Measurements from ENCODE around the gene CLHC1. TPM values are rescaled to one million over a fixed set of nuclear protein-coding genes. Genes with fewer than 3 reads are reported as not detected.
"Not testable (repeated sequence)": the region's sequence is repeated elsewhere in the genome, so short reads cannot be mapped to it uniquely, and the experiment has no call there.

The CLHC1 gene
- total RNA-seq, 1 experiment from 2014 or later = 3.9 TPM

- no peaks in the 10 kb centered on the region for H4K20me1 ChIP-seq (ENCODE audit: low read length)
- no peak overlapping the region for H3K9ac ChIP-seq (ENCODE audit: low read length)
- H3K79me2 ChIP-seq (ENCODE audit: low read length) = no peaks in the 10 kb centered on the region
- ChIA-PET POLR2A (ENCODE audit: unreplicated experiment) (no interaction called here), CTCF (no interaction called here)
- no peak overlapping the region for H3K4me3 ChIP-seq (ENCODE audit: low read length)
- ATAC-seq (no peak), DNase-seq (no peak)
- H3K9me2 ChIP-seq (replicated peaks; ENCODE audit: low read length) = no peaks in the 10 kb centered on the region
- no peaks in the 10 kb centered on the region for H3F3A ChIP-seq (ENCODE audit: low read length, unreplicated experiment)
- no peak overlapping the region for H3K27ac ChIP-seq (ENCODE audit: low read length)
- TF ChIP-seq EZH2 (IDR thresholded peaks at IDR 0.05; ENCODE audit: low read length, unreplicated experiment) = no peak
- TF ChIP-seq EZH2phosphoT487 (IDR thresholded peaks at IDR 0.05; ENCODE audit: borderline replicate concordance, low read length) = no peak
- no peak for TF ChIP-seq CTCF (conservative IDR thresholded peaks at IDR 0.05; ENCODE audit: low read depth, low read length)
- no TSS peak for BruUV-seq (replicated peaks)
- H3K27me3 ChIP-seq (ENCODE audit: low read length) = no peaks in the 10 kb centered on the region
- H2AFZ ChIP-seq (ENCODE audit: low read length) = no peak overlapping the region
- H3K36me3 ChIP-seq (ENCODE audit: low read depth, low read length) = no peaks in the 10 kb centered on the region
- no peaks in the 10 kb centered on the region for H3K9me3 ChIP-seq (ENCODE audit: low read length)
- intact Hi-C loops (cut with micrococcal nuclease) = no loop called here
- no peak overlapping the region for H3K4me2 ChIP-seq (ENCODE audit: low read length)
- H3K4me1 ChIP-seq (ENCODE audit: insufficient read depth, low read length) = no peaks in the 10 kb centered on the region
Measured at GRCh38 chr2:55134316-55134706, 97.8 kb downstream of the CLHC1 start.

GRCh38 chr2:55133467-55134315, 98.4 kb downstream of the CLHC1 start:
- TF ChIP-seq CTCF (conservative IDR thresholded peaks at IDR 0.05; ENCODE audit: low read depth, low read length) = no peak
- TF ChIP-seq EZH2phosphoT487 (IDR thresholded peaks at IDR 0.05; ENCODE audit: borderline replicate concordance, low read length) = no peak
- no TSS peak for BruUV-seq (replicated peaks)
- Histone ChIP-seq H3K4me2 (ENCODE audit: low read length) (no peak overlapping the region), H3F3A (ENCODE audit: low read length, unreplicated experiment) (no peaks in the 10 kb centered on the region), H3K9ac (ENCODE audit: low read length) (no peak overlapping the region), H4K20me1 (ENCODE audit: low read length) (no peaks in the 10 kb centered on the region), H3K9me3 (ENCODE audit: low read length) (no peaks in the 10 kb centered on the region), H3K9me2 (replicated peaks; ENCODE audit: low read length) (no peaks in the 10 kb centered on the region), H2AFZ (ENCODE audit: low read length) (no peak overlapping the region), H3K79me2 (ENCODE audit: low read length) (no peaks in the 10 kb centered on the region), H3K4me1 (ENCODE audit: insufficient read depth, low read length) (no peaks in the 10 kb centered on the region), H3K27ac (ENCODE audit: low read length) (no peak overlapping the region), H3K27me3 (ENCODE audit: low read length) (no peaks in the 10 kb centered on the region), H3K4me3 (ENCODE audit: low read length) (no peak overlapping the region), H3K36me3 (ENCODE audit: low read depth, low read length) (no peaks in the 10 kb centered on the region)
- ChIA-PET POLR2A (ENCODE audit: unreplicated experiment) (no interaction called here), CTCF (no interaction called here)
- ATAC-seq (no peak), DNase-seq (no peak)
- intact Hi-C loops (cut with micrococcal nuclease) = no loop called here

- DNase-seq = no peak
- Histone ChIP-seq H2AFZ (ENCODE audit: low read length) (no peak overlapping the region), H3K9me3 (ENCODE audit: low read length) (no peaks in the 10 kb centered on the region), H3K27me3 (ENCODE audit: low read length) (no peaks in the 10 kb centered on the region), H3K9me2 (replicated peaks; ENCODE audit: low read length) (no peaks in the 10 kb centered on the region), H3K79me2 (ENCODE audit: low read length) (no peaks in the 10 kb centered on the region), H3F3A (ENCODE audit: low read length, unreplicated experiment) (no peaks in the 10 kb centered on the region), H3K4me2 (ENCODE audit: low read length) (no peak overlapping the region), H3K4me1 (ENCODE audit: insufficient read depth, low read length) (no peaks in the 10 kb centered on the region), H4K20me1 (ENCODE audit: low read length) (no peaks in the 10 kb centered on the region), H3K36me3 (ENCODE audit: low read depth, low read length) (no peaks in the 10 kb centered on the region), H3K27ac (ENCODE audit: low read length) (no peak overlapping the region), H3K4me3 (ENCODE audit: low read length) (no peak overlapping the region), H3K9ac (ENCODE audit: low read length) (no peak overlapping the region)
- ChIA-PET CTCF (no interaction called here), POLR2A (ENCODE audit: unreplicated experiment) (no interaction called here)
- ATAC-seq = no peak
- TF ChIP-seq EZH2phosphoT487 (IDR thresholded peaks at IDR 0.05; ENCODE audit: borderline replicate concordance, low read length) = no peak
- no peak for TF ChIP-seq CTCF (conservative IDR thresholded peaks at IDR 0.05; ENCODE audit: low read depth, low read length)
- TF ChIP-seq EZH2 (IDR thresholded peaks at IDR 0.05; ENCODE audit: low read length, unreplicated experiment) = no peak
- no TSS peak for BruUV-seq (replicated peaks)
- intact Hi-C loops (cut with micrococcal nuclease) = no loop called here
Measured at GRCh38 chr2:55130849-55131248, 101.2 kb downstream of the CLHC1 start.

GRCh38 chr2:55126643-55127042, 105.5 kb downstream of the CLHC1 start:
- H3K79me2 ChIP-seq (ENCODE audit: low read length); H3F3A ChIP-seq (ENCODE audit: low read length, unreplicated experiment); H3K9me3 ChIP-seq (ENCODE audit: low read length); H4K20me1 ChIP-seq (ENCODE audit: low read length); intact Hi-C loops (cut with micrococcal nuclease); CTCF ChIA-PET; H2AFZ ChIP-seq (ENCODE audit: low read length); H3K9me2 ChIP-seq (replicated peaks; ENCODE audit: low read length); ATAC-seq; H3K4me3 ChIP-seq (ENCODE audit: low read length); H3K4me2 ChIP-seq (ENCODE audit: low read length); H3K27me3 ChIP-seq (ENCODE audit: low read length); H3K4me1 ChIP-seq (ENCODE audit: insufficient read depth, low read length); BruUV-seq (replicated peaks); H3K36me3 ChIP-seq (ENCODE audit: low read depth, low read length); H3K27ac ChIP-seq (ENCODE audit: low read length); H3K9ac ChIP-seq (ENCODE audit: low read length); DNase-seq: not testable (repeated sequence)
- POLR2A ChIA-PET (ENCODE audit: unreplicated experiment) = interaction anchor here (0.7 kb wide), 1 partner anchor 34 kb away, joined by 3 read pairs; no protein-coding TSS in a partner anchor

Data from PC-3 (cell line).